PC-9 (cell line): ENCODE measurements around the gene MTCL1. TPM values are rescaled to one million over a fixed set of nuclear protein-coding genes. Genes with fewer than 3 reads are reported as not detected.

Experiments used
- BruUV-seq: library from RNA; stranded (reverse); fragments of 400-500 nt; replicated peaks from 2 replicates; lab custom pipeline; 2021; lab: Mats Ljungman, UMichigan
- CTCF ChIA-PET: fragments of 300-600 bp; sonication (Branson Sonifier 250); formaldehyde crosslinking; loops from one replicate; lab custom pipeline; 2022; ENCODE audit warnings: antibody characterized with exemption; lab: Charles Lee
- POLR2A ChIA-PET: fragments of 300-600 bp; sonication (Branson Sonifier 250); formaldehyde crosslinking; loops from one replicate; lab custom pipeline; 2022; ENCODE audit warnings: antibody characterized with exemption; ENCODE audit not compliant: unreplicated experiment; lab: Charles Lee
- DNase-seq, 2 experiments: peaks; one replicate each; pipeline versions ENCODE4 v3.0.0 to v3.0.0-alpha.2; 2015 to 2022; ENCODE audit warnings: mixed read lengths in 1 of 2
- H2AFZ ChIP-seq: fragments of 200-600 bp; sonication (generic); 2 replicates; pipeline ENCODE4 v1.8.1; 2017; ENCODE audit warnings: antibody characterized with exemption
- H3F3A ChIP-seq: fragments of 200-600 bp; sonication (generic); 2 replicates; pipeline ENCODE4 v1.8.1; 2017; ENCODE audit warnings: antibody characterized with exemption, mild to moderate bottlenecking, low read depth; ENCODE audit not compliant: insufficient read depth
- H3K27ac ChIP-seq: fragments of 200-600 bp; sonication (generic); 2 replicates; pipeline ENCODE4 v1.6.1; 2016; ENCODE audit warnings: mixed run types
- H3K27me3 ChIP-seq: fragments of 200-600 bp; sonication (generic); 2 replicates; pipeline ENCODE4 v1.6.1; 2016; ENCODE audit warnings: low read depth, mixed run types; ENCODE audit not compliant: insufficient read depth
- H3K36me3 ChIP-seq: fragments of 200-600 bp; sonication (generic); 2 replicates; pipeline ENCODE4 v1.6.1; 2016; ENCODE audit warnings: low read depth, mixed run types
- H3K4me1 ChIP-seq: fragments of 200-600 bp; sonication (generic); replicated peaks from 2 replicates; pipeline ENCODE4 v1.6.1; 2016; ENCODE audit warnings: mixed run types; ENCODE audit not compliant: insufficient read depth
- H3K4me2 ChIP-seq: fragments of 200-600 bp; sonication (generic); 2 replicates; pipeline ENCODE4 v1.6.1; 2017; ENCODE audit warnings: mixed run types
- H3K4me3 ChIP-seq: fragments of 200-600 bp; sonication (generic); 2 replicates; pipeline ENCODE4 v1.6.1; 2016; ENCODE audit warnings: mixed run types
- H3K79me2 ChIP-seq: fragments of 200-600 bp; sonication (generic); 2 replicates; pipeline ENCODE4 v1.6.1; 2017; ENCODE audit warnings: low read depth, mixed run types
- H3K9me2 ChIP-seq: fragments of 200-600 bp; sonication (generic); 2 replicates; pipeline ENCODE4 v1.8.1; 2017; ENCODE audit warnings: mild to moderate bottlenecking; ENCODE audit not compliant: insufficient read depth
- H3K9me3 ChIP-seq: fragments of 200-600 bp; sonication (generic); 2 replicates; pipeline ENCODE4 v1.8.1; 2016; ENCODE audit warnings: low read depth; ENCODE audit not compliant: insufficient read depth
- H4K20me1 ChIP-seq: fragments of 200-600 bp; sonication (generic); 2 replicates; pipeline ENCODE4 v1.8.1; 2017; ENCODE audit not compliant: insufficient read depth
- CTCF ChIP-seq: fragments of 200-600 bp; sonication (generic); conservative IDR thresholded peaks from 2 replicates; pipeline ENCODE4 v1.6.1; 2017; ENCODE audit warnings: mixed run types, antibody characterized with exemption, mild to moderate bottlenecking, moderate library complexity
- EZH2 ChIP-seq: fragments of 200-600 bp; sonication (generic); IDR thresholded peaks from 2 replicates; pipeline ENCODE4 v1.8.0; 2017; ENCODE audit warnings: antibody characterized with exemption, low read depth
- intact Hi-C: fragments of 100-400 bp; cut with micrococcal nuclease; formaldehyde crosslinking; loops from one replicate; pipeline ENCODE4 v1.10.0; 2022; ENCODE audit not compliant: unreplicated experiment
- total RNA-seq: library from RNA; stranded (reverse); gene quantifications from 2 replicates; pipeline ENCODE4 v1.2.3, GENCODE V29; 2021

The MTCL1 gene
- total RNA-seq, 1 experiment from 2014 or later = 29.6 TPM

- DNase-seq = no peak
- POLR2A ChIA-PET = no interaction called here
- H3K9me3 ChIP-seq = no peaks in the 10 kb centered on the region
- peaks cover 19% of the 10 kb centered on the region for H3K4me1 ChIP-seq
- BruUV-seq = no TSS peak
- H3F3A ChIP-seq = peaks cover 13% of the 10 kb centered on the region; the same call in 1 of the 2 replicates
- H3K27ac ChIP-seq = no peak overlapping the region
- H4K20me1 ChIP-seq = no peaks in the 10 kb centered on the region
- CTCF ChIA-PET = no interaction called here
- H3K27me3 ChIP-seq = no peaks in the 10 kb centered on the region
- no peaks in the 10 kb centered on the region for H3K9me2 ChIP-seq
- no peaks in the 10 kb centered on the region for H3K79me2 ChIP-seq
- no peaks in the 10 kb centered on the region; the same call in 1 of the 2 replicates for H3K36me3 ChIP-seq
- H3K4me3 ChIP-seq = no peak overlapping the region
- no peak overlapping the region for H2AFZ ChIP-seq
- H3K4me2 ChIP-seq = no peak overlapping the region
- no peak for TF ChIP-seq CTCF
- TF ChIP-seq EZH2 = no peak
- intact Hi-C loops = no loop called here
Observed at GRCh38 chr18:8726963-8727705, 21.8 kb downstream of the MTCL1 start.

GRCh38 chr18:8730080-8730827 lies 24.9 kb downstream of the MTCL1 start:
- no TSS peak for BruUV-seq
- peak overlapping the region; percentile 59 for H2AFZ ChIP-seq
- no peaks in the 10 kb centered on the region for H4K20me1 ChIP-seq
- no peaks in the 10 kb centered on the region for H3K27me3 ChIP-seq
- H3K27ac ChIP-seq = peak overlapping the region; percentile 30
- H3K4me2 ChIP-seq = peak overlapping the region; percentile 69
- CTCF ChIA-PET = interaction anchor here (0.7 kb wide), 2 partner anchors 26 to 123 kb away, joined by 8 to 9 read pairs; no protein-coding TSS in a partner anchor
- intact Hi-C loops = loop anchor here (2.0 kb wide), 2 partner anchors 23 to 71 kb away; no protein-coding TSS in a partner anchor
- peaks cover 24% of the 10 kb centered on the region for H3K4me1 ChIP-seq
- peaks cover 13% of the 10 kb centered on the region; the same call in 1 of the 2 replicates for H3F3A ChIP-seq
- H3K9me2 ChIP-seq = no peaks in the 10 kb centered on the region
- H3K9me3 ChIP-seq = no peaks in the 10 kb centered on the region
- POLR2A ChIA-PET = interaction anchor here (0.5 to 0.8 kb wide), 3 partner anchors 26 to 160 kb away, joined by 3 to 9 read pairs (median 4); no protein-coding TSS in a partner anchor
- H3K4me3 ChIP-seq = peak overlapping the region; percentile 2; the same call in 1 of the 2 replicates
- TF ChIP-seq CTCF (no peak), EZH2 (no peak)
- DNase-seq = peak; percentile 79 to 90
- H3K79me2 ChIP-seq = no peaks in the 10 kb centered on the region
- H3K36me3 ChIP-seq = no peaks in the 10 kb centered on the region

GRCh38 chr18:8732442-8733360 lies 27.3 kb downstream of the MTCL1 start:
- intact Hi-C loops = no loop called here
- peaks cover 13% of the 10 kb centered on the region; the same call in 1 of the 2 replicates for H3F3A ChIP-seq
- TF ChIP-seq CTCF = no peak
- TF ChIP-seq EZH2 = no peak
- no peak overlapping the region for H3K27ac ChIP-seq
- H4K20me1 ChIP-seq = no peaks in the 10 kb centered on the region
- no peaks in the 10 kb centered on the region for H3K79me2 ChIP-seq
- peaks cover 24% of the 10 kb centered on the region for H3K4me1 ChIP-seq
- 0 out of 2 replicates have a peak overlapping the region, but pooled peaks have one; percentile 10 for H3K4me2 ChIP-seq
- ChIA-PET CTCF (no interaction called here), POLR2A (no interaction called here)
- H3K9me2 ChIP-seq = no peaks in the 10 kb centered on the region
- DNase-seq = no peak
- no peaks in the 10 kb centered on the region for H3K36me3 ChIP-seq
- no peak overlapping the region for H3K4me3 ChIP-seq
- H2AFZ ChIP-seq = no peak overlapping the region
- BruUV-seq = no TSS peak
- no peaks in the 10 kb centered on the region for H3K9me3 ChIP-seq
- no peaks in the 10 kb centered on the region for H3K27me3 ChIP-seq
